ENCODE results near the gene GSX1.
"Not testable (repeated sequence)": the region's sequence is repeated elsewhere in the genome, so short reads cannot be mapped to it uniquely, and the experiment has no call there.

Gene GSX1

GRCh38 chr13:27793507-27794367 lies 1.5 kb downstream of the GSX1 start:
- no peak for DNase-seq (ENCODE audit: low read depth)
- H3K4me3 ChIP-seq (ENCODE audit: low read depth, low read length), result no peak overlapping the region

GRCh38 chr13:27794368-27794691 lies 2.0 kb downstream of the GSX1 start:
- no peak for DNase-seq (ENCODE audit: low read depth)
- no peak overlapping the region for H3K4me3 ChIP-seq (ENCODE audit: low read depth, low read length)

GRCh38 chr13:27794921-27795717 lies 2.8 kb downstream of the GSX1 start:
- no peak overlapping the region for H3K4me3 ChIP-seq (ENCODE audit: low read depth, low read length)
- DNase-seq (ENCODE audit: low read depth), result no peak

GRCh38 chr13:27795718-27796019 lies 3.4 kb downstream of the GSX1 start:
- DNase-seq (ENCODE audit: low read depth), result no peak
- H3K4me3 ChIP-seq (ENCODE audit: low read depth, low read length), result no peak overlapping the region

GRCh38 chr13:27796544-27797227 lies 4.4 kb downstream of the GSX1 start:
- no peak for DNase-seq (ENCODE audit: low read depth)
- no peak overlapping the region for H3K4me3 ChIP-seq (ENCODE audit: low read depth, low read length)

- H3K4me3 ChIP-seq (ENCODE audit: low read depth, low read length), result no peak overlapping the region
- DNase-seq (ENCODE audit: low read depth), result no peak
Observed at GRCh38 chr13:27797228-27797624, 4.9 kb downstream of the GSX1 start.

- H3K4me3 ChIP-seq (ENCODE audit: low read depth, low read length), result no peak overlapping the region
- DNase-seq (ENCODE audit: low read depth), result no peak
Observed at GRCh38 chr13:27806744-27807387, 14.6 kb downstream of the GSX1 start.

- no peak overlapping the region for H3K4me3 ChIP-seq (ENCODE audit: low read depth, low read length)
- no peak for DNase-seq (ENCODE audit: low read depth)
Observed at GRCh38 chr13:27808851-27809550, 16.7 kb downstream of the GSX1 start.

GRCh38 chr13:27810009-27810408 lies 17.7 kb downstream of the GSX1 start:
- no peak for DNase-seq (ENCODE audit: low read depth)
- no peak overlapping the region for H3K4me3 ChIP-seq (ENCODE audit: low read depth, low read length)

GRCh38 chr13:27810461-27810860 lies 18.2 kb downstream of the GSX1 start:
- no peak overlapping the region for H3K4me3 ChIP-seq (ENCODE audit: low read depth, low read length)
- no peak for DNase-seq (ENCODE audit: low read depth)

- H3K4me3 ChIP-seq (ENCODE audit: low read depth, low read length), result no peak overlapping the region
- no peak for DNase-seq (ENCODE audit: low read depth)
Observed at GRCh38 chr13:27813826-27814225, 21.5 kb downstream of the GSX1 start.

GRCh38 chr13:27817832-27818231 lies 25.5 kb downstream of the GSX1 start:
- DNase-seq (ENCODE audit: low read depth); H3K4me3 ChIP-seq (ENCODE audit: low read depth, low read length): not testable (repeated sequence)

GRCh38 chr13:27820524-27821482 lies 28.5 kb downstream of the GSX1 start:
- no peak for DNase-seq (ENCODE audit: low read depth)

GRCh38 chr13:27821566-27821965 lies 29.3 kb downstream of the GSX1 start:
- H3K4me3 ChIP-seq (ENCODE audit: low read depth, low read length), result no peak overlapping the region
- no peak for DNase-seq (ENCODE audit: low read depth)

More at GRCh38 chr13:27820524-27821482, 28.5 kb downstream of the GSX1 start:
- H3K4me3 ChIP-seq (ENCODE audit: low read depth, low read length), result no peak overlapping the region

- DNase-seq (ENCODE audit: low read depth), result no peak
Observed at GRCh38 chr13:27822258-27822872, 30.1 kb downstream of the GSX1 start.

GRCh38 chr13:27822873-27823311 lies 30.6 kb downstream of the GSX1 start:
- H3K4me3 ChIP-seq (ENCODE audit: low read depth, low read length), result no peak overlapping the region
- DNase-seq (ENCODE audit: low read depth), result no peak

More at GRCh38 chr13:27822258-27822872, 30.1 kb downstream of the GSX1 start:
- no peak overlapping the region for H3K4me3 ChIP-seq (ENCODE audit: low read depth, low read length)

- no peak overlapping the region for H3K4me3 ChIP-seq (ENCODE audit: low read depth, low read length)
Observed at GRCh38 chr13:27824121-27824520, 31.8 kb downstream of the GSX1 start.

GRCh38 chr13:27825072-27825471 lies 32.8 kb downstream of the GSX1 start:
- DNase-seq (ENCODE audit: low read depth), result no peak
- H3K4me3 ChIP-seq (ENCODE audit: low read depth, low read length), result no peak overlapping the region

More at GRCh38 chr13:27824121-27824520, 31.8 kb downstream of the GSX1 start:
- DNase-seq (ENCODE audit: low read depth), result no peak
